Measurements from ENCODE around the gene DDX25.
A peak's percentile ranks its signal among the peaks of the same experiment; 100 is the strongest.

DDX25 gene

GRCh38 chr11:125871391-125872137, 32.7 kb upstream of the DDX25 start:
- TF ChIP-seq CTCF (IDR thresholded peaks at IDR 0.05; ENCODE audit: low read depth, low read length, poor library complexity, severe bottlenecking) (peak; percentile 74), EZH2phosphoT487 (IDR thresholded peaks at IDR 0.05; ENCODE audit: borderline replicate concordance, low read length) (no peak)
- H4K20me1 ChIP-seq (ENCODE audit: control insufficient read depth, insufficient read depth, low read depth, low read length), result no peaks in the 10 kb centered on the region

GRCh38 chr11:125872138-125872491, 32.2 kb upstream of the DDX25 start:
- no peak overlapping the region for H3K4me2 ChIP-seq (ENCODE audit: low read length)
- H3K9me3 ChIP-seq (ENCODE audit: control insufficient read depth, insufficient read depth, low read length), result no peaks in the 10 kb centered on the region
- no peak overlapping the region for H3K27ac ChIP-seq (ENCODE audit: low read depth, low read length)
- H3K27me3 ChIP-seq (ENCODE audit: control insufficient read depth, low read length), result peaks cover 2% of the 10 kb centered on the region; the same call in 1 of the 2 replicates
- no peaks in the 10 kb centered on the region for H3K9me2 ChIP-seq (replicated peaks; ENCODE audit: control insufficient read depth, low read length)
- no peaks in the 10 kb centered on the region for H3F3A ChIP-seq (ENCODE audit: control insufficient read depth, insufficient read depth)
- TF ChIP-seq CTCF (IDR thresholded peaks at IDR 0.05; ENCODE audit: low read depth, low read length, poor library complexity, severe bottlenecking) (no peak), EZH2phosphoT487 (IDR thresholded peaks at IDR 0.05; ENCODE audit: borderline replicate concordance, low read length) (no peak)
- H4K20me1 ChIP-seq (ENCODE audit: control insufficient read depth, insufficient read depth, low read depth, low read length), result no peaks in the 10 kb centered on the region
- peaks cover 7% of the 10 kb centered on the region for H3K4me1 ChIP-seq (ENCODE audit: control insufficient read depth, low read length)
- no peaks in the 10 kb centered on the region for H3K36me3 ChIP-seq (ENCODE audit: control insufficient read depth, low read length)
- H3K4me3 ChIP-seq (ENCODE audit: low read length), result no peak overlapping the region
- no peaks in the 10 kb centered on the region for H3K79me2 ChIP-seq (ENCODE audit: control insufficient read depth, low read length)

More at GRCh38 chr11:125871391-125872137, 32.7 kb upstream of the DDX25 start:
- H3K4me3 ChIP-seq (ENCODE audit: low read length), result no peak overlapping the region
- H3K27me3 ChIP-seq (ENCODE audit: control insufficient read depth, low read length), result peaks cover 2% of the 10 kb centered on the region; the same call in 1 of the 2 replicates
- no peak overlapping the region for H3K4me2 ChIP-seq (ENCODE audit: low read length)
- H3K9me3 ChIP-seq (ENCODE audit: control insufficient read depth, insufficient read depth, low read length), result no peaks in the 10 kb centered on the region
- peaks cover 7% of the 10 kb centered on the region for H3K4me1 ChIP-seq (ENCODE audit: control insufficient read depth, low read length)
- no peak overlapping the region for H3K27ac ChIP-seq (ENCODE audit: low read depth, low read length)
- H3K36me3 ChIP-seq (ENCODE audit: control insufficient read depth, low read length), result no peaks in the 10 kb centered on the region
- no peaks in the 10 kb centered on the region for H3K9me2 ChIP-seq (replicated peaks; ENCODE audit: control insufficient read depth, low read length)
- no peaks in the 10 kb centered on the region for H3K79me2 ChIP-seq (ENCODE audit: control insufficient read depth, low read length)
- no peaks in the 10 kb centered on the region for H3F3A ChIP-seq (ENCODE audit: control insufficient read depth, insufficient read depth)

DNA sequence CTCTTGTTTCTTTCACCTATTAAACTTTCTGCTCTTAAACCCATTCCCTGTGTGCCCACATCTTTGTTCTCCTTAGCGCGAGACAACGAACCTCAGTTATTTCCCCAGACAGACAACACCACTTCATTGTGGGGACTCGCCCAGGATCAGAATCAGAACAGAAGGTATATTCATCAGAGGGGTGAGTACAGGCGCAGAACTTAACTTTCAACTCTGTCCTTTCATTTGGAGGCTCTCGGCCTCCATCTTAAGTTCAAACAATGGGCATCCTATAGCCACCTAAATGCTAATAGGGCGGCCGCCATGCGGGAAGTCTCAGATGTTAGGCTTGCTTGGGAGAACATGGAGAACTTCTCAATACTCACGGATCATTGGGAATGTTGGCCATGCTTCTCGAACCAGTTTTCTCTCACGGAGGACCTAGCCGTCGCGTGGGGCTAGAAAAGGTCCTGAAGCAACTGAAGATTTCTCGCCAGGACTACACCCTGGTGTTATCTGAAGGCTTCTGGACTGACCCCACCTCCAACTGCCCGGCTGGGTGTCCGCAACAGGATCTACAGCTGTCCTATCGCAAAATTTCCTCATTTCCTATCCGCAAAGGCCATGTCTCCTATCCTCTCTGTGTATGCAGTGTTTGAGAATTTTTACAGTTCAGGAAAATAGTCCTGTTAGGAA, 30.3 kb upstream of the DDX25 start:
- Histone ChIP-seq H3K27ac (ENCODE audit: low read depth, low read length) (no peak overlapping the region), H3K4me2 (ENCODE audit: low read length) (no peak overlapping the region), H3K9me2 (replicated peaks; ENCODE audit: control insufficient read depth, low read length) (no peaks in the 10 kb centered on the region)

More for the DNA sequence above, 30.3 kb upstream of the DDX25 start:
- Histone ChIP-seq H3K27me3 (ENCODE audit: control insufficient read depth, low read length) (peaks cover 12% of the 10 kb centered on the region), H3K4me1 (ENCODE audit: control insufficient read depth, low read length) (peaks cover 7% of the 10 kb centered on the region), H3K9me3 (ENCODE audit: control insufficient read depth, insufficient read depth, low read length) (no peaks in the 10 kb centered on the region), H3K4me3 (ENCODE audit: low read length) (no peak overlapping the region), H4K20me1 (ENCODE audit: control insufficient read depth, insufficient read depth, low read depth, low read length) (no peaks in the 10 kb centered on the region), H3F3A (ENCODE audit: control insufficient read depth, insufficient read depth) (no peaks in the 10 kb centered on the region), H3K79me2 (ENCODE audit: control insufficient read depth, low read length) (no peaks in the 10 kb centered on the region), H3K36me3 (ENCODE audit: control insufficient read depth, low read length) (no peaks in the 10 kb centered on the region)
- TF ChIP-seq CTCF (IDR thresholded peaks at IDR 0.05; ENCODE audit: low read depth, low read length, poor library complexity, severe bottlenecking) (no peak), EZH2phosphoT487 (IDR thresholded peaks at IDR 0.05; ENCODE audit: borderline replicate concordance, low read length) (no peak)
